ENCODE results near the gene ERBB2. TPM values are rescaled to one million over a fixed set of nuclear protein-coding genes. Genes with fewer than 3 reads are reported as not detected.

ERBB2 gene
- total RNA-seq, 1 donor = 44.2 TPM

GRCh38 chr17:39732586-39732985 lies 32.7 kb downstream of the ERBB2 start:
- TF ChIP-seq CTCF (IDR thresholded peaks at IDR 0.05; ENCODE audit: extremely low read depth, low read depth, low read length) = no peak

GRCh38 chr17:39735882-39736281 lies 36.0 kb downstream of the ERBB2 start:
- no peak overlapping the region for H3K27ac ChIP-seq (ENCODE audit: low read depth, low read length)
- no peak overlapping the region for H2AFZ ChIP-seq (ENCODE audit: low read length)
- no peak overlapping the region for H3K4me2 ChIP-seq (ENCODE audit: insufficient read depth, low read length)
- DNase-seq (ENCODE audit: insufficient read length, low spot score, missing footprints) = peak; percentile 34
- no peaks in the 10 kb centered on the region for H3K36me3 ChIP-seq (ENCODE audit: insufficient read depth, low read length)
- H3K27me3 ChIP-seq (ENCODE audit: insufficient read depth, low read length) = peaks cover 14% of the 10 kb centered on the region
- peaks cover 16% of the 10 kb centered on the region for H3K4me1 ChIP-seq (ENCODE audit: insufficient read depth, low read length)
- no peaks in the 10 kb centered on the region for H4K20me1 ChIP-seq (ENCODE audit: insufficient read depth, low read length)
- no peaks in the 10 kb centered on the region for H3K79me2 ChIP-seq (ENCODE audit: insufficient read depth, low read length)
- TF ChIP-seq CTCF (IDR thresholded peaks at IDR 0.05; ENCODE audit: extremely low read depth, low read depth, low read length) = no peak
- no peaks in the 10 kb centered on the region for H3K9me3 ChIP-seq (ENCODE audit: low read depth, low read length)
- H3K4me3 ChIP-seq (ENCODE audit: insufficient read depth, low read length) = no peak overlapping the region

More at GRCh38 chr17:39732586-39732985, 32.7 kb downstream of the ERBB2 start:
- Histone ChIP-seq H3K9me3 (ENCODE audit: low read depth, low read length) (no peaks in the 10 kb centered on the region), H3K36me3 (ENCODE audit: insufficient read depth, low read length) (no peaks in the 10 kb centered on the region), H2AFZ (ENCODE audit: low read length) (no peak overlapping the region), H3K4me3 (ENCODE audit: insufficient read depth, low read length) (no peak overlapping the region), H3K4me1 (ENCODE audit: insufficient read depth, low read length) (peaks cover 6% of the 10 kb centered on the region), H3K27ac (ENCODE audit: low read depth, low read length) (no peak overlapping the region), H3K79me2 (ENCODE audit: insufficient read depth, low read length) (no peaks in the 10 kb centered on the region), H3K4me2 (ENCODE audit: insufficient read depth, low read length) (no peak overlapping the region), H4K20me1 (ENCODE audit: insufficient read depth, low read length) (no peaks in the 10 kb centered on the region), H3K27me3 (ENCODE audit: insufficient read depth, low read length) (peaks cover 7% of the 10 kb centered on the region)
- peak; percentile 45 for DNase-seq (ENCODE audit: insufficient read length, low spot score, missing footprints)

- H3K4me3 ChIP-seq (ENCODE audit: insufficient read depth, low read length) = no peak overlapping the region
- DNase-seq (ENCODE audit: insufficient read length, low spot score, missing footprints) = peak; percentile 76
- no peak for TF ChIP-seq CTCF (IDR thresholded peaks at IDR 0.05; ENCODE audit: extremely low read depth, low read depth, low read length)
Observed at GRCh38 chr17:39736319-39737165, 36.7 kb downstream of the ERBB2 start.

DNA sequence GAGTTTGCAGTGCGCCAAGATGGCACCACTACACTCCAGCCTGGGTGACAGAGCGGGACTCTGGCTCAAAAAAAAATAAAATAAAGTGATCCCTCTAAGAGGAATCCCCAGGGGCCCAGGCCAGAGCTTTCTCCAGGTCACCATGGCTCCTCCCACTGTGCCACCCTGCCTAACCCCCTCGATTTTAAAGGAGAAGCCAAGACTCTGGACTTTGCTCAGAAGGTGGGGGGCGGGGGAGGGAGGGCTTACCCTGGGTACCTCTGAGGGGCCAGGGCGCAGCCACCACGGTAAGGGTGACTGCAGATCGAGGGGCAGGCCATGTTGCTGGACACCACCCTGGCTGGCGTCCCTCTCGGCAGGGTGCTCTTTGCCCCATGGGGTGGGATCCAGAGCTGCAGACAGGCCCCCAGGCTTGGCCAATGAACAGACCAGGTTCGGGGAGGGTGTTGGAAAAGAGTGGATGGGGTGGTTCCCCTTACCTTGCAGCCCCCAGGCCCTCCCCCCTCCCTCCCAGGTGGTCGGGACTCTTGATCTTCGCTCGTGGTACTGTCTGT lies 37.4 kb downstream of the ERBB2 start:
- H3K4me3 ChIP-seq (ENCODE audit: insufficient read depth, low read length) = no peak overlapping the region
- H3K27ac ChIP-seq (ENCODE audit: low read depth, low read length) = no peak overlapping the region
- no peaks in the 10 kb centered on the region for H3K79me2 ChIP-seq (ENCODE audit: insufficient read depth, low read length)
- H2AFZ ChIP-seq (ENCODE audit: low read length) = no peak overlapping the region
- H3K36me3 ChIP-seq (ENCODE audit: insufficient read depth, low read length) = no peaks in the 10 kb centered on the region
- no peak for TF ChIP-seq CTCF (IDR thresholded peaks at IDR 0.05; ENCODE audit: extremely low read depth, low read depth, low read length)
- DNase-seq (ENCODE audit: insufficient read length, low spot score, missing footprints) = peak; percentile 35
- H4K20me1 ChIP-seq (ENCODE audit: insufficient read depth, low read length) = no peaks in the 10 kb centered on the region
- peaks cover 14% of the 10 kb centered on the region for H3K27me3 ChIP-seq (ENCODE audit: insufficient read depth, low read length)
- peaks cover 19% of the 10 kb centered on the region for H3K4me1 ChIP-seq (ENCODE audit: insufficient read depth, low read length)
- H3K9me3 ChIP-seq (ENCODE audit: low read depth, low read length) = no peaks in the 10 kb centered on the region
- no peak overlapping the region for H3K4me2 ChIP-seq (ENCODE audit: insufficient read depth, low read length)

More at GRCh38 chr17:39736319-39737165, 36.7 kb downstream of the ERBB2 start:
- Histone ChIP-seq H3K4me1 (ENCODE audit: insufficient read depth, low read length) (peaks cover 19% of the 10 kb centered on the region), H4K20me1 (ENCODE audit: insufficient read depth, low read length) (no peaks in the 10 kb centered on the region), H3K79me2 (ENCODE audit: insufficient read depth, low read length) (no peaks in the 10 kb centered on the region), H3K27ac (ENCODE audit: low read depth, low read length) (no peak overlapping the region), H3K4me2 (ENCODE audit: insufficient read depth, low read length) (no peak overlapping the region), H3K27me3 (ENCODE audit: insufficient read depth, low read length) (peaks cover 14% of the 10 kb centered on the region), H2AFZ (ENCODE audit: low read length) (no peak overlapping the region), H3K9me3 (ENCODE audit: low read depth, low read length) (no peaks in the 10 kb centered on the region), H3K36me3 (ENCODE audit: insufficient read depth, low read length) (no peaks in the 10 kb centered on the region)

Data from osteoblast (primary cell).